Occipital lobe (tissue), 2 donors: Measurements from ENCODE around the gene PEX13. TPM values are rescaled to one million over a fixed set of nuclear protein-coding genes. Genes with fewer than 3 reads are reported as not detected.
"Not testable (repeated sequence)": the region's sequence is repeated elsewhere in the genome, so short reads cannot be mapped to it uniquely, and the experiment has no call there.

Experiments
- DNase-seq: peaks from one replicate; lab custom pipeline; 2025; lab: John Stamatoyannopoulos, UW
- total RNA-seq: library from RNA; depleted of rRNA; stranded (reverse); fragments of >200 nt; gene quantifications from one replicate; pipeline ENCODE4 v1.2.3, GENCODE V29; 2014

Gene PEX13, protein sequence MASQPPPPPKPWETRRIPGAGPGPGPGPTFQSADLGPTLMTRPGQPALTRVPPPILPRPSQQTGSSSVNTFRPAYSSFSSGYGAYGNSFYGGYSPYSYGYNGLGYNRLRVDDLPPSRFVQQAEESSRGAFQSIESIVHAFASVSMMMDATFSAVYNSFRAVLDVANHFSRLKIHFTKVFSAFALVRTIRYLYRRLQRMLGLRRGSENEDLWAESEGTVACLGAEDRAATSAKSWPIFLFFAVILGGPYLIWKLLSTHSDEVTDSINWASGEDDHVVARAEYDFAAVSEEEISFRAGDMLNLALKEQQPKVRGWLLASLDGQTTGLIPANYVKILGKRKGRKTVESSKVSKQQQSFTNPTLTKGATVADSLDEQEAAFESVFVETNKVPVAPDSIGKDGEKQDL
- 79.2 TPM for total RNA-seq

DNA sequence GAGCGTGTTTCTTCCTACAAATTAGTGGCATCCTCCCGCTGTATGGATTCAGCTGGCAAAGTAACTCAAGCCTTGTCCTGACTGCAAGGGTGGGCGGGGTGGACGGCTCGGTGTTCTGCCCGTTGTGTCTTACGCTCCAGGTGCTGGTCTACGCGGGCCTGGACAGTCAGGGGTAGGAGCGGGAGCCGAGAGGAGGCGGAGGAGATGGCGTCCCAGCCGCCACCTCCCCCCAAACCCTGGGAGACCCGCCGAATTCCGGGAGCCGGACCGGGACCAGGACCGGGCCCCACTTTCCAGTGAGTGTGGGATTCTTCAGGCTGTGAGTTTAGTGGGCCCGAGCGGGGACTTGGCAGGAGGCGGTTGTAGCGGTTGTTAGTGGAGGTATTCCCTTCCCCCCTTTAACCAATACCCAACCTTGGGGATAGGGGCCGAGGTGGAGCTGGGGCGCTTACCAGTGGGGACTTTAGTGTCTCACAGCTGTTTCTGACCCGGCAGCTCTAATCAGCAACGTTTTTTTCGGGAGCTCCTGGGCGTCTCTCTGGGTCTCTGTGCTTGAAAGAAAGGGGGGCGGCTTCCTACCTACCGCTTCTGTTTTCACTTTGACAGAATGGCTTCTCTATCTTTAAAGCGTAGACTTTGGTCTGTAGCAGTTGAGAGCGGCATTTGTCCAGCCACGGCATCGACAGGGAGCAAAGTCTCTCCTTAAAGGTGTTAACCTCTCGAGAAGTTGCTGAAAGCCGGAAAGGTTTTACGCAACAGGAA is at the start of gene PEX13, which contains the start of gene PUS10:
TSS of gene PEX13 (plus strand) at position 165 of the 762 bp plus-strand sequence. CDS start at position 205, 40 bp downstream.
TSS of gene PUS10 (minus strand) at position 700 of the 762 bp plus-strand sequence. CDS start 6,365 bp downstream, outside the sequence.
- DNase-seq, result peak; percentile 85

DNA sequence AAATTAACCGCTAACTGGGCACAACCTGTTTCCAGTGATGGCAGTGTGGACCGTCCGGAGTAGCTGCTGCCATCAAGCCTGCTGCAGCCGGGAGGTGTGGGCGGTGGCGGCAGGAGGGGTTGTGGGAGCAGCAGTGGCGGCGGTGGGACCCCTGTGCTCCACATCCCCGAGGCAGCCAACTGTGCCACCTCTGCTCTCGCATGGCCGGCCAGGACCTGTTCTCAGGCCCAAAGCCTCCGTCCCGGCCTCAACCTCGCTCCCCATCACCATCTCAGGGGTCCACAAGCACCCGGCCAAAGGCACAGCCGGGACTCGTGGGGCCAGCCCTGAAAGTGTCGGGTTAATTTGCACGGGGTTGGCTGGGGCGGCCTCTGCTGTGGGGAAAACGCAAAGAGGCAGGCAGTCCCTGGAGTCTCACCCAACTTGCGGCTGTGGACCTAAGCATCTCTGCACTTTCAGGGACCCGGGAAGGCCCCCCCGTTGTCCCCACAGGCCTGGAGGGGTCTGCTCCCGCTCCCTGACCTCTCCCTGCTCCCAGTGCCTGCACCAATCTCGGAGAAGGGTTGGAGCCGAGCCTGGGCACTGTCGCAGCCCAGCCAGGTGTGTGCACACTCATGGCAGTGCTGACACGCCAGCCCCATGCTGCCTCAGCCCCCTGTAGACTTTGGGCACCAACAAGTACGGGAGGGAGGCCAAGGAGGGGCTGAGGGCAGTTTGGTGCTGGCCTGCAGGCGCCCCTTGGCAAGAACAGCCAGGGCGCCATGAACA is 44.4 kb upstream of the PEX13 start:
- DNase-seq, result no peak

DNA sequence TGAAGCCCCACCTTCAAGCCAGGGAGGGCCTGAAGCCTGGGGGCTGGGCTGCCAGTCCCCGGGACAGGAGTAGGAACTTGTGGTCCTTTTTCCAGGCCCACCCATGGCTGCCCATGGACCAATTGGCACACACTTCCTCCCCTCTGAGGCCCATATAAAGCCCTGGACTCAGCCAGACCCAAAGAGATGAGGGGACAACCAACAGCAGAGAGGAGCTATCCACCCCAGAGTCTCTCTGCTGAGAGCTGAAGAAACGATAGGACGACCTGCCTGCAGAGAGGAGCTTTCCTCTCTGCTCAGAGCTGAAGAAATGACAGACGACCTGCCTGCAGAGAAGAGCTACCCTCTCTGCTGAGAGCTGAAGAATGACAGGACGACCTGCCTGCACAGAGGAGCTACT is 43.8 kb upstream of the PEX13 start:
- no peak for DNase-seq

DNA sequence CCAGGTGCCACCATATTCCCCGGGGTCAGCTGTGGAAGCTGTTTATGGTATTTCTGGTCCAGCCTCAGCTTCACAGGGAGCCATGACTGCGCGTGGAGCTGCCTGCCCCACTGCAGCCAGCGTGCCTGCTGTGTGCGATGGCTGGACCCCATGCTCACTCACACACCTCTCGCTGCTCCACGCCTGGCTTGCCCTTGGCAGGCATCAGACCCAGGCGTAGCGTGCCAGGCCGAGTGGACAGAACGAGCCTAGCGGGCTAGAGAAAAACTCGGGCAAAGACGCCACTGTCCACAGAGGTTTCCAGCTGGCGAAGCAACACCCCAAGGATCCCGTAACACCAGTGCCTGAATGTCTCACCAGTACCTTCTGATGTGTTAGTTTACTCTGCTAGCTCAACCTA is 42.9 kb upstream of the PEX13 start:
- no peak for DNase-seq

DNA sequence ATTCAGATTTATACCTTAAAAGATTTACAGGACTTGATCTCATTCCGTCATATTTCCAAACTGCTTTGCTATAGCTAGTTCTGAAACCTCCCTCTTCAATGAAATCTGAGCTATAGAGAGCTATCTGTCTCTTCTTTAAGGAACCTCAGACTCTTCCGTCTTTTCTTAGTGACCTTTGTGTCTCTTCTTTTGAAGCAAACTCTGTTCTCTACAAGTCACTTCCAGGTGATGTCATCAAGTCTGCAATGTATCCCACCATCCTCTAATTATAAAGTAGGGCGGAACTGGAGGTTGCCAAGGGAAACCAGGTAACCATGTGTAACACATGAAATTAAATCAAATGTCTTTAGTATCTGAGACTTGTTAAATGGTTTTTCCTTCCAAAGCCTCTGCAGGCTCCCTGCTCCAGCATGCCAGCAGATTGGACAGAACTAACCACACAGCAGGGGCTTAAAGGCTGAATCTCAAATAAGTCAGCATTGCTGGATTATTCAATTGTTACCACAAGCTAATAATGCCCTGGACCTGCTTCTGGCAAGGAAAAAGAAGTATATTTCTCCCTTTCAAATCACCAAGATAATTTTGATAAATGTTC is 41.2 kb upstream of the PEX13 start:
- DNase-seq, result no peak

DNA sequence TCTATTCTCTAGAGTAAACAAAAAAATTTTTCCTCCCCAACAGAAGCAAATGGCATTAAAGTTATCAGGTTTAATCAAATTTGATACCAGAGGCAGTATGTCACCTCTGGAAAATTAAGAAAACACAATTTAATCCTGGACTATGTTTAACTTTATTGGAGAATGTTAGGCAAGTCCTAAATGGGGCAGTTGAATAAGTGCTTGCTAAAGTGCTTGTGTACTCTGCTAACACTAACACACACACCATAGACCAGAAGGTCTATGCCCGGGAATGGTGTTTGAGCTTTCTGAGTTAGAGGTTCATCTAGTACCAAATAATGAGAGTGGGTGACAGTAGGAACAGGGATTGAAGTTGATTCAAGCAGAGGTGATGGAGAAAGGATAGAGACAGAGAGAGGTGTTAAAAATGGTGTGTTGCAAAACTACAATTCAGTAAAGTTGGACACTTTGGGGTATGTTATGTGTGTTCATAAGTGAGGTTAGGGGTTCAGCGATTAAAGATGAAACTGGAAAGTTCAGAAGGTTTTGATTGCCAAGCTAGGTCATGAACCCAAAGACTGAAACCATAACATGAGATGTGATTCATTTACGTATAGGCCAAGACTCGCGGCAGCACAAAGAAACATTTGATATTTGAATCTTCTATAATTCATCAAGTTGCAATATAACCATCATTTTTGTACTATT is 40.5 kb upstream of the PEX13 start:
- DNase-seq, result no peak

DNA sequence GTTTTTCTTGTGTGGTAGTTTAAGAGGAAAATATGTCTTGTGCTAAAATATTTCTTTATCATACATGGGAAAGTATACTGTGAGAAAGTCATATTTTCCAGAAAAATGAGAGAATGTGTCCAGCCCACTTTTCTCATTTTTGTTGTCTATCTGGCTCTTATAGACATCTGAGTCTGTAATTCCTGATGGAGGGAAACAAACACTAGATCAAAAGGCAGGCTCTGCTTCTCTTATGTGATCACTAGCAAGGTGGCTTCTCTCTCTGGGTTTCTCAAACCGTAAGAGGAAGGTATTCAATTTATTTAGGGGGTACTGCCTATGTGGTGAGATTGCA is 40.0 kb upstream of the PEX13 start:
- DNase-seq, result no peak

DNA sequence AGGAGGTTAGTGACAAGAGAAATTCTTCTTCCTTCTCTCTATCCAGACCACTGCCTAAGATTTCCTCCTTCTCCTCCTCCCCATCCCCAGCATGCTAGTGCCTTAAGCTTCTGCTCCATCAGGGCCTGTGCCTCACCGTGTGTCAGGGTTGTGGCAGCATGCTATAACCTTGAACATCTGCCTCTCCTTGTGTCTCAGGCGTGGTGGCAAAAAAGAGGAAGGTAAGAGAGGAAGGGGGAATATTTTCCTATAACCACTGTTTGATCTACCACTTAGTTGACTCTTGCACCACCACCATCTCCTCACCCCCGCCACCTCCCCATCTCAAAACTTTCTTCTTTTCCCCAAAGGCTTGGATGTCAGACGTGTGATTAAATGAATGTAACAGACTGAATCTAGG is 38.3 kb upstream of the PEX13 start:
- no peak for DNase-seq

DNA sequence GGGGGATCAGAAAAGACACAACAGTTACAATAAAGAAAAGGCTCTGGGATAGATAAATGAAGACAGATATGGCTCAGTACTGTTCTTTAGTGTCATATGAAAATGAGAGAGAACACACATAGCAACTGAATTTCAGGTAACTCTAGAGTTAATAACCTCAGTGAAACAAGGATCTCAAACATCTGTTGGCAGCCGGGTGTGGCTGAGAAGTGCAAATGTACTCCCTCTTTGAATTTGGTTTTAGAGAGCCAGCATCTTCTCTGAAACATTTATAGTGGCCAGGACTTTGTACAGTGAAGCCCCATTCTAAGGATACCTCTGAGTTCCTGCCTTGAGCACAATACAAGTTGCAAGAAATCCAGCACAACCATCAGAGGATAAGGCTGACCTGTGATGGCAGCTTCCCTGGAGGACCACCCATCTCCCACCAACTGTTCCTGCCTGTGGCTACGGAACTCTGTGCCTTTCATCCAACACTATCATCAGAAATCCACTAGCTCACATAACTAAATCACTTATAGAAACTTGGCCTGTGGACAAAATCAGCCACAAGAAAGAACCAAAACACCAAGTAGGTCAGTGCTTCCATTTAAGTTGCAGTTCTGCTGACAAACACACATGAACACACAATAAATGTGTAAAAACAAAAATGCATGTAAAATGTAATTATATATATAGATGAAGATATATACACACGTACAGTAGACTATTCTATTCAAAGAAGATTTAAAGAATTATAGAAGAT is 37.3 kb upstream of the PEX13 start:
- DNase-seq, result no peak

DNA sequence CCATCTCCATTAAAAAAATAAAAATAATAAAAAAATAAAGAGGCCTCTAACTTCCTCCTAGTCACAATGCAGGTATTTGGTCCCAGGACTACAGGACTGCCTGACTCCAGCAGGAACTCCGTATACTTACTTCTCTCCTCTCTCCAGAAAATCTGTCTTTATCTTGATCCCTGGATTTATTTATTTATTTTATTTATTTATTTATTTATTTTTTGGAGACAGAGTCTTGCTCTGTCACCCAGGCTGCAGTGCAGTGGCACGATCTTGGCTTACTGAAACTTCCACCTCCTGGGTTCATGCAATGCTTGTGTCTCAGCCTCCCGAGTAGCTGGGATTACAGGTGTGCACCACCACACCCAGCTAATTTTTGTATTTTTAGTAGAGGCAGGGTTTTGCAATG is 35.5 kb upstream of the PEX13 start:
- DNase-seq, result not testable (repeated sequence)

DNA sequence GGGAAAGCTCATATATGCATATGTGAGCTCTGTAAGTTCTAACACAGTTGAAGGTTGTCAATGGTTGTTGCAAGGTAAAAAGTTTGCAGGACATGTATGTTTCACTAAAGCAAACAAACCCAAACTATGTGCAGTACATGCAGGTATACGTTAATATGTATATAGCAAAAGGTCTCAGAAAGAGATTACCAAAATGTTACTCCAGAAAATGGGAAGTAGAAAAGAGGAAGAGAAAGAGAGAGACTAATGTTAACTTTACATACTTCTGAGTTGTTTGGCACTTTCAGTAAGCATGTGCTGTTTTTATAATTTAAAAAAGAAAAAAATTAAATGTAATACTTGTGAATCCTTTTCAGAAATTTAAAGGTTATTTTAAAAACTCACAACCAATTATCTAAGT is 32.8 kb upstream of the PEX13 start:
- no peak for DNase-seq

DNA sequence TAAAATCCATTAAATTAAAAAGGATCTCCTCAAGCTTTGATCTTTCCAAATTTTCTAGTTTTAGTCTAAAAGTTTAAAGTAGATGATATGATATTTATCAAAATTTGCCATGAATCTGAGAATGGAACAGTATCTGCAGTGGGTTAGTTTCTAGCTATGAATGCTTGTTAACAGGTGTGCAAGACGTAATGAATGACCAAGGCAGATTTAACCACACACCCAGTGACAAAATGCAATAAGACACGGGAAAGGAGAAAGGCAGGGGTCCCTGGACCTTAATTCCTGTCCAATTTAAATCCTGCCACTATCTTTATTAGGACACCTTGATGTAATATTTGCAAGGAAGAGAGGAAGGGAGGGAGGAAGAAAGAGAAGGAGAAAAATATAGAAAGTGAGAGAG is 30.5 kb upstream of the PEX13 start:
- no peak for DNase-seq

DNA sequence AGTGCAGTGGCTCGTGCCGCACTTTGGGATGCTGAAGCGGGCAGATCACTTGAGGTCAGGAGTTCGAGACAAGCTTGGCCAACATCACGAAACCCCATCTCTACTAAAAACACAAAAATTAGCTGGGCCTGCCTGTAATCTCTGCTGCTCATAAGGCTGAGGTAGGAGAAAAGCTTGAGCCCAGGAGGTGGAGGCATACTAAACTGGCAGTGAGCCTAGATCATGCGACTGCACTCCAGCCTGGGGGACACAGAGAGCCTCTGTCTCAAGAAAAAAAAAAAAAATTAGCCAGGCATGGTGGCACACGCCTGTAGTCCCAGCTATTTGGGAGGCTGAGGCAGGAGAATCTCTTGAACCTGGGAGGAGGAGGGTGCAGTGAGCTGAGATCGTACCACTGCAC is 29.9 kb upstream of the PEX13 start:
- not testable (repeated sequence) for DNase-seq

DNA sequence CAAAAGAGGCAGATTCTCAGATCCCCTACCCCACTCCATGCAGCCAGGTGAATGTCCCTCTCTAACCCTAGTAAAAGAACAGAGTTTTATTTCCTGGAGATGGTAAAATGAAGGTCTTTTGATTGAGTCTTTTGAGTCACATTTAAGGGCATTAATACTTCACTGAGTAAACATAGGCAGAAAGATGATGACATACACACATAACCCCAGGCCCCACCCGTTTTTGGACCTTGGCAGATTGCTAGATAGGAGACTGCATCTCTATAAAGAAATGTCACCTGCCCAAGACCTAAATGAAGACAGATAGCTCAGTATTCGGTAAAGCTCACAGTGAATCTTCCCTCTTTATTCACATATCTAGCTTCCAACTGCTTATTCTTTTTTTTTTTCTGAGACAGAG is 28.3 kb upstream of the PEX13 start:
- no peak for DNase-seq

DNA sequence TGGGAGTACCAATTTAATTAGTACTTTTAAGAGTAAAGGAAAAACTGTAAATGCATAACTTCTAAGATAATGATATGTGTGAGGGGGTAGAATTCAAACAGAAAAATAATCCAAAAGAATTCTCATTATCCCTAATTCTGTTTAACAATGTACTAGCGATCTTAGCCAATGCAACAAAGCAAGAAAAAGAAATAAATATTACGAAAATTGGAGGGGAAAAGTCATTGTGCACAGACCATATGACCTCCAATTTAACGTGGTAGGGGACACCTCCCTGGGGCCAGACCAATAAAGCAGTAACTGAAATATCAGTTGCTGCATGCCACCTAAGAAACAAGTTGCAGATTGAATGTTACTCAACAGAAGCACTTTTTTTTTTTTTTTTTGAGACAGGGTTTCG is 25.9 kb upstream of the PEX13 start:
- DNase-seq, result no peak

DNA sequence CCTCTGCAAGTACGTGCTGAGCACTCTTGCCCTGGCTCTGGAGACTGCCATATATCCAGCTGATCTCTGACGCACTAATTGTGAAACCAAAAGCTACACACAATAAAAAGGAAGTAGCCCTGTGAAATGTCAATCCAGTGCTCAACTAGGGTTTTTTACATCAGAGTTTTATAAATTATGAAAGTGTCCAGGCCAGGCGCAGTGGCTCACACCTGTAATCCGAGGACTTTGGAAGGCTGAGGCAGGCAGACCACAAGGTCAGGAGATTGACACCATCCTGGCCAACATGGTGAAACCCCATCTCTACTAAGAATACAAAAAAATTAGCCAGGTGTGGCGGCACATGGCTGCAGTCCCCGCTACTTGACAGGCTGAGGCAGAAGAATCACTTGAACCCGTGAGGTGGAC is 24.5 kb upstream of the PEX13 start:
- no peak for DNase-seq

DNA sequence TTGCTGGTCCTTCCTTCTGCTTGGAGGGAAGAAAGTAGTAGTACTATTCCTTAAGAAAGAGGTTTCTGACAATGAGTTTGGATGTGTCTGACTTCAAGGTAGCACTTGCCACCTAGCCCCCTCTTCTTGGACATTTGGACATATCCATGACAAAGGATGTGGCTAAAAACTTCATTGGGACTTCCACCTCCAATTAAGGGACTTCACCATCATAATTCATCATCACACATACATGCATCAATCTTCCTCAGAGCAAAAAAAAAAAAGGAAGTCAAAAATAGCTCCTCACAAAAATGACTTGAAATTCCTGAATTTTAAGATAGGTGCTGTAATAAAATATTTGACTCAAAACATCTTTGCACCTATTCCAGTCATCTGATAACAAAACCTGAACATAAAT is 23.4 kb upstream of the PEX13 start:
- no peak for DNase-seq

DNA sequence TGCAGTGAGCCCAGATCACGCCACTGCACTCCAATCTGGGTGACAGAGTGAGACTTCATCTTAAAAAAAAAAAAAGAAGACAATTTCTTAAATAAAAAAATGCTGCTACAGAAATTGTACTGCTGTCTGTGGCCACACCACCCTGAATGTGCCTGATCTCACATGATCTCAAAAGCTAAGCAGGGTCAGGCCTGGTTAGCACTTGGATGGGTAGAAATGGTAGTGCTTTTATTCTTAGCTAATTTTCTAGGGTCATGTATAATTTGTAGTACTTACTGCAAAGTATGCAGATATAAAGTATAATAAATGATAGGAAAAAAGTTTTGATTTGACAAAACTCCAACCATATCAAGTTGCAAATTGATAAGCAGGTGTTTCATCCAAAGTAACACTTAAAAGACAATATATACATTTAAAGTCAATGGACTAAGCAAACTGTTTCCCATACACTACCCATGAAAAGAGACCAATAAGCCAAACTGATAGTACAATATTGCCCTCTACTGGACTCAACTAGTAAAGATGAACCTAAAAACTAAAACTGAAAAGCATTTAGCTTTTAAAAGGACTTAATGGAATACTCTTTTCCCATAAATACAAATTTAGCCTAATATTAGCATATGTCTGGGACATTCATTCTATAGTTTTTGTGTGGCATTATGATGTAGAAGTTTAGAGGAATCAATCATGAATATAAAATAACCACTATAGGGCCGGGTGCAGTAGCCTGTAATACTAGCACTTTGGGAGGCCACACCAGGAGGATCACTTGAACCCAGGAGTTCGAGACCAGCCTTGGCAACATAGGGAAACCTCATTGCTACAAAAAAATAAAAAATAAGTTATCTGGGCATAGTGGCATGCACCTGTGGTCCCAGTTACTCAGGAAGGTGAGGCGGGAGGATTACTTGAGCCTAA is 18.6 kb upstream of the PEX13 start:
- DNase-seq, result no peak

DNA sequence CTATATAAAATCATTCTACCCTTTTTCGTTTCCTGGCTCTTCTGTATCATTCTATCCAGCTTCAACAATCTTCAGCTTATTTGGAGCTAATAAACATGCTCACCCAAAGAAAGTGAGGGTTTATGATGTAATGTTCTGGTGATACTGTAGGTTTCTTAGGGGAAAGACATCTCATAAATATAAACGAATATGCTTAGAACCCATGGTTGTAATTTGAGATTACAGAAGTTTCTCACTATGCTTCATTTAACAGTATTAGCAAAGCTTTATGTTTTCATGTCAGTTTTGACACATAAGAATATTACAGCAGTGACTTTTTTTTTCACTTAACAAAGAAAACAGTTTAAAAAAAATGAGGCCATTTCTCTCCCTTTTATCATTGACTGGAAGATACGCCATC is 11.8 kb upstream of the PEX13 start:
- DNase-seq, result no peak
